SKM-1 (cell line): ENCODE measurements around the gene TIFAB.
A peak's percentile ranks its signal among the peaks of the same experiment; 100 is the strongest.

Experiments
- DNase-seq: peaks from one replicate; lab custom pipeline; 2025; ENCODE audit not compliant: unreplicated experiment; lab: John Stamatoyannopoulos, UW

The TIFAB gene

GRCh38 chr5:135482381-135482933, 30.3 kb upstream of the TIFAB start:
- peak; percentile 86 for DNase-seq

- no peak for DNase-seq
Measured at GRCh38 chr5:135481909-135482311, 29.8 kb upstream of the TIFAB start.

- peak; percentile 91 for DNase-seq
Measured at GRCh38 chr5:135481387-135481786, 29.2 kb upstream of the TIFAB start.

- no peak for DNase-seq
Measured at GRCh38 chr5:135480511-135480910, 28.4 kb upstream of the TIFAB start.

- DNase-seq, result no peak
Measured at GRCh38 chr5:135478938-135479337, 26.8 kb upstream of the TIFAB start.

- no peak for DNase-seq
Measured at GRCh38 chr5:135477613-135478066, 25.5 kb upstream of the TIFAB start.

- DNase-seq, result no peak
Measured at GRCh38 chr5:135476615-135477581, 24.7 kb upstream of the TIFAB start.

- DNase-seq, result no peak
Measured at GRCh38 chr5:135473956-135474670, 22.0 kb upstream of the TIFAB start.

- no peak for DNase-seq
Measured at GRCh38 chr5:135472141-135472540, 20.0 kb upstream of the TIFAB start.

GRCh38 chr5:135471726-135472125, 19.6 kb upstream of the TIFAB start:
- no peak for DNase-seq

- DNase-seq, result no peak
Measured at GRCh38 chr5:135469911-135470310, 17.8 kb upstream of the TIFAB start.

- DNase-seq, result no peak
Measured at GRCh38 chr5:135468541-135468940, 16.4 kb upstream of the TIFAB start.

GRCh38 chr5:135467871-135468485, 15.8 kb upstream of the TIFAB start:
- DNase-seq, result no peak

GRCh38 chr5:135467051-135467625, 15.0 kb upstream of the TIFAB start:
- DNase-seq, result no peak

- DNase-seq, result peak; percentile 63
Measured at GRCh38 chr5:135466178-135467050, 14.3 kb upstream of the TIFAB start.

GRCh38 chr5:135465391-135466122, 13.4 kb upstream of the TIFAB start:
- no peak for DNase-seq

- DNase-seq, result peak; percentile 70
Measured at GRCh38 chr5:135462304-135462703, 10.2 kb upstream of the TIFAB start.

- no peak for DNase-seq
Measured at GRCh38 chr5:135461481-135462151, 9.5 kb upstream of the TIFAB start.
